Spleen (tissue), 7 donors: ENCODE results near the gene KIF6.

Experiments
- CTCF ChIP-seq, 11 experiments: fragments of 200-600 bp in 7 of 11; fragments of 450-650 bp in 4 of 11; sonication (generic) in 4 of 11; IDR thresholded peaks in 8 of 11; conservative IDR thresholded peaks in 3 of 11; 1 replicate in 7 of 11; 2 replicates in 4 of 11; pipeline versions ENCODE4 v1.4.0 to v1.8.0; 2016 to 2021; ENCODE audit warnings: antibody characterized with exemption in 11 of 11, inconsistent platforms in 4 of 11, mild to moderate bottlenecking in 1 of 11
- POLR2A ChIP-seq, 3 donors: fragments of 450-650 bp; IDR thresholded peaks; one replicate each; pipeline ENCODE4 v1.5.1; 2017; ENCODE audit warnings: antibody characterized with exemption in 3 of 3, mild to moderate bottlenecking in 1 of 3
- POLR2AphosphoS5 ChIP-seq, 3 donors: sonication (generic); formaldehyde crosslinking; IDR thresholded peaks; one replicate each; pipeline ENCODE4 v1.5.1; 2017; ENCODE audit warnings: antibody characterized with exemption in 3 of 3
- donor health status: DM: no; HTN: no; CAD: no; lungs with moderate emphysema.
- donor health status: DM: no; HTN: no; CAD: no.
- donor health status: DM: no; HTN: no; CAD: no.

DNA sequence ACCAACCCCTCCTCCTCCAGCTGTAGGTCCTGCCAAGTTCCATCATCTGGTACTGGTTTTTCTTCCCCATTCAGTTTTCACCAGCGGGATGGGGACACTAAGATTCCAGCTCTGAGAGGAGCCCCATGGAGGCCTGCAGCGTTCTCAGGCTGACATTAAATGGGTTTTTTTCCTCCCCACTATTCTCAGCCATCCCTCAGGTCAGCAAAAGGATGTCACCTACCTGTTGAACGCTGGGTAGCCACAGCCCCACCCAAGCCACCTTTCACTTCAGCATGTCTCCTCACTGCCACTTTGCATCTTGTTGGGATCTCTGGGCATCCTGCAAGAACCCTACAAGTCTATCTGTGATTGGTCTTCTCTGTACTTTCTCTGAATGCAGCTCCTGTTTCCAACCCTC is 417.7 kb downstream of the KIF6 start:
- TF ChIP-seq CTCF (IDR thresholded peaks at IDR 0.05 in 8 of 11, conservative IDR thresholded peaks at IDR 0.05 in 3 of 11) (no peak), POLR2A (IDR thresholded peaks at IDR 0.05) (no peak), POLR2AphosphoS5 (IDR thresholded peaks at IDR 0.05) (no peak)
